ENCODE data around the gene DNM2.
"Not testable (repeated sequence)": the region's sequence is repeated elsewhere in the genome, so short reads cannot be mapped to it uniquely, and the experiment has no call there.

DNM2 gene

DNA sequence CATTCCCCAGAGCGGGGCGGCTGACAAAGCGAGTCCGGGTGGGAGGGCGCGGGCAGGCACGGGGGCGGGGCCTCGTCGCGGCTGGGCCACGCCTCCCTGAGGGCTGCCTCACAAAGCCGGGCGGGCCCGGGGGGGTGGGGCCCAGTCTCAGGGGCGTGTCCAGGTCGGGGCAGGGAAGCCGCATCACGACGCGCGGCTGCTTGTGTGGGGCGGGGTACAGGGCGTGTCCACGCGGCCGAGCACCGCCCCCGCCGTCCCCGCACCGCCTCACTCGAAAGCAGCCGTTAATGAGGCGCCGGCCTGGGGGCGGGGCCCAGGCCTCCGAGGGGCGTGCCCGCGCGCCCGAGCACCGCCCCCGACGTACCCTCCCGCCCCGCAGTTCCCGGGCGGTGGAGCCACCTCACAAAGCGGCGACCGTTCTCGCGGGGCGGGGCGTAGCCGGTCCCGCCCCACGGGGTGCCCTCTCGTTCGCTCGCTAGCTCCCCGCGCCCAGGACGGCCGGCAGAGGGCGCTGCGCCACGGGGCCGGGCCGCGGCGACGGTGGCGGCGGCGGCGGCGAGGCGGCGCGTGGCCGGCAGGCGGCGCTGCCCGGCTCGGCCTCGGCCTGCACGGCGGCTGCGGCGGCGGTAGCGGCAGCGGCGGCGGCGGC lies 153.2 kb downstream of the DNM2 start, which contains the start of gene CARM1:
Gene CARM1 (plus strand): TSS at position 599 of the 649 bp plus-strand sequence. CDS start 150 bp downstream, outside the sequence.
- DNase-seq = peak; percentile 99

- DNase-seq = no peak
These were observed 154.0 kb downstream of the DNM2 start for GRCh38 chr19:10871711-10872545.

GRCh38 chr19:10872546-10873107 lies 154.7 kb downstream of the DNM2 start:
- DNase-seq = no peak

- no peak for DNase-seq
These were observed 156.1 kb downstream of the DNM2 start for GRCh38 chr19:10874024-10874423.

DNA sequence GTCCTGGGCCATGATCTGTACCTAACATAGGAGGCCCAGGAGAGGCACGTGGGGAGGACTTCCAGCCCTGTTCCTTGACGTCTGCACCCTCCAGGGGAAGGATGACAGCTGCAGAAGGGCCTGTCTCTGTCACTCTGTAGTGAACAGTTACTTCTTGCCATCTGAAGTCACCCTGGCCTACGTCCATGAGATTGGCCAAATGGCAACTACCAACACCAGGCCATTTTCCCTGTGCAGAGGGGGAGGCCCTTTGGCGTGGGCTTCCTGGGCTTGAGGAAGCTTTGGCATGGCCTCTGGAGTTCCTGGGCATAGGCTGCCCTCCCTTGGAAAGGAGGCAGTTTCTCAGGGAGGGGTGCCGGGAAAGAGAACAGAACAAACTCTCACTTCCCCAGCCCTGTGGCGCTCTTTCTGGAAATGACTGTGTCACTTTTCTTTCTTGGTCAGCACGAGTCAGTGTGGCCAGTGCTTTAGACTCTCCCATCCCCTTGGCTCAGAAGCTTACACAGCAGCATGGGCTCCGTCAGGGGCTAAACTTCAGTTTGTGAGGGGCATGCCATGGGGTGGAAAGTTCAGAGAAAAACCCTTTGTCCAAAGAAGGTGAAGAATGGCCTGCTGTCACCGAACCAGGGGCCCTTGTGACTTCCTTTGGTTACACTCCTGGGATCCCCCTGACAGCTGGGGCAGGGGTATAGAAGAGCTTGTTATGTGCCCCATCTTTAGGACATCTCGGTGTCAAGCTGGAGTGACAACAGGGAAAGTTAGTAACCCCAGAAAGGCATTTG lies 158.8 kb downstream of the DNM2 start:
- peak; percentile 65 for DNase-seq

DNA sequence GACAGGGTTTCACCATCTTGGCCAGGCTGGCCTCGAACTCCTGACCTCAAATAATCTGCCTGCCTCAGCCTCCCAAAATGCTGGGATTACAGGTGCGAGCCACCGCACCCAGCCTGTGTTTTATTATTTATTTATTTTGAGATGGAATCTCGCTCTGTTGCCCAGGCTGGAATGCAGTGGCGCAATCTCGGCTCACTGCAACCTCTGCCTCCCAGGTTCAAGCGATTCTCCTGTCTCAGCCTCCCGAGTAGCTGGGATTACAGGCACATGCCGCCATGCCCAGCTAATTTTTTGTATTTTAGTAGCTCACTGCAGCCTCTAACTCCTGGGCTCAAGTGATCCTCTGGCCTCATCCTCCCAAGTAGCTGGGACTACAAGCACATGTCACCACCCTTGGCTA lies 159.7 kb downstream of the DNM2 start:
- DNase-seq = not testable (repeated sequence)

- no peak for DNase-seq
These were observed 160.4 kb downstream of the DNM2 start for GRCh38 chr19:10878253-10878652.

Data from activated CD4-positive, alpha-beta T cell treated with anti-CD3 and anti-CD28 coated beads, Interleukin-2, amount 50 U/mL, for 16 hours (primary cell).